ENCODE results near the gene GLT8D2. TPM values are rescaled to one million over a fixed set of nuclear protein-coding genes. Genes with fewer than 3 reads are reported as not detected.

The GLT8D2 gene
- total RNA-seq, 1 donor from 2014 or later, result 13.1 TPM

- Mint-ChIP-seq H3K36me3 (peaks cover 19% of the 10 kb centered on the region), H3K9me3 (no peaks in the 10 kb centered on the region), H3K27ac (no peak overlapping the region), H3K4me3 (no peak overlapping the region), H3K4me1 (no peaks in the 10 kb centered on the region), H3K27me3 (ENCODE audit: low read depth) (no peaks in the 10 kb centered on the region)
- TF ChIP-seq CTCF (IDR thresholded peaks at IDR 0.05; ENCODE audit: unreplicated experiment), result no peak
- DNase-seq (ENCODE audit: low spot score in 2 of 2, unreplicated experiment in 2 of 2), result no peak
These were observed 63.2 kb downstream of the GLT8D2 start for GRCh38 chr12:103986829-103987228.

DNA sequence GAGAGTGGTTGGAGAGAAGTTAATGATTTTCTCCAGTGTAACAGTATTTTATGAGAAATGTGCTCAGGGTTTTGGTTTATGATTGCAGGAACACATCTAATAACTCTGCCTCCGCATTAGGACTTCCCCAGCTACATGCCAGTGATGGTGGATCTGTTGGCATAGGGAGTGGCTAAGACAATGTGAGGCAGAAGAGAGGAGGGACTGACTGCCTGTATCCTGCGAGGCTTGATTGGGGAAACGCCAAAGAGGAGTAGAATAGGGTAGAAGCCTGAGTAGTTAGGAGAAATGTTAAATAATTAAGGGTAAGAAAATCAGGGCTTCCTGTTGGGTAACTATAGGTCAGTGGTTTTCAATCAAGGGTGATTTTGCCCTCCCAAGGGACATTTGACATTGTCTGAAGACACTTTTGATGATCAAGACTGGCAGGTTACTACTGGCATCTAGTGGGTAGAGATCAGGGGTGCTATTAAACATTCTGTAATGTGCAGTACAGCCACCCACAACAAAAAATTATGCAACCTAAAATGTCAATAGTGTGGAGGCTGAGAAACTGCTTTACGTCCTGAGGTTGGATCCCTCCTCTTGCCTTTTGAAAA lies 71.5 kb downstream of the GLT8D2 start:
- H3K27me3 Mint-ChIP-seq (ENCODE audit: low read depth), result no peaks in the 10 kb centered on the region
- peaks cover 34% of the 10 kb centered on the region for H3K36me3 Mint-ChIP-seq
- no peak overlapping the region for H3K27ac Mint-ChIP-seq
- no peak for TF ChIP-seq CTCF (IDR thresholded peaks at IDR 0.05; ENCODE audit: unreplicated experiment)
- H3K4me3 Mint-ChIP-seq, result no peak overlapping the region
- H3K4me1 Mint-ChIP-seq, result peaks cover 2% of the 10 kb centered on the region
- no peaks in the 10 kb centered on the region for H3K9me3 Mint-ChIP-seq
- no peak for DNase-seq (ENCODE audit: low spot score in 2 of 2, unreplicated experiment in 2 of 2)

- peak overlapping the region; percentile 56 for H3K27ac Mint-ChIP-seq
- no peak for DNase-seq (ENCODE audit: low spot score in 2 of 2, unreplicated experiment in 2 of 2)
- H3K4me3 Mint-ChIP-seq, result no peak overlapping the region
- no peaks in the 10 kb centered on the region for H3K9me3 Mint-ChIP-seq
- peaks cover 28% of the 10 kb centered on the region for H3K36me3 Mint-ChIP-seq
- H3K4me1 Mint-ChIP-seq, result peaks cover 6% of the 10 kb centered on the region
- H3K27me3 Mint-ChIP-seq (ENCODE audit: low read depth), result no peaks in the 10 kb centered on the region
- TF ChIP-seq CTCF (IDR thresholded peaks at IDR 0.05; ENCODE audit: unreplicated experiment), result no peak
These were observed 74.6 kb downstream of the GLT8D2 start for GRCh38 chr12:103975368-103975767.

DNA sequence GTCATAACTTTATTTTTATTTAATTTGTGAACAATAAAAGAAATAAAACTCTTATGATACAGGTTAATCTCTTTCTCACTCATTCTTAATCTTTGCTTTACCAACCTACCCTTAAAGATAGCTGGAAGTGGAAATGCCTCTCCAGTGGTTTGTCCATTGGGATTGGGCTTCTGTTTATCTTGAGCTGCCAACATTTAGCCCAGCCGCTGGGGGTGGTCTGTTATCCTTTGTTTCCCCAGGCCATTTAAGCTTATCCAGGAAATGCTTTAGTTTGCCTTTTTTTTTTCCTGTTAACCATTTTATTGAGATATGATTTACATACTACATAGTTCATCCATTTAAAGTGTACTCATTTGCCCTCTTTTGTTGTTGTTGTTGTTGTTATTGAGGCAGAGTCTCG lies 76.1 kb downstream of the GLT8D2 start:
- no peaks in the 10 kb centered on the region for H3K9me3 Mint-ChIP-seq
- TF ChIP-seq CTCF (IDR thresholded peaks at IDR 0.05; ENCODE audit: unreplicated experiment), result no peak
- H3K36me3 Mint-ChIP-seq, result peaks cover 18% of the 10 kb centered on the region
- peaks cover 11% of the 10 kb centered on the region for H3K4me1 Mint-ChIP-seq
- H3K4me3 Mint-ChIP-seq, result no peak overlapping the region
- H3K27me3 Mint-ChIP-seq (ENCODE audit: low read depth), result no peaks in the 10 kb centered on the region
- no peak for DNase-seq (ENCODE audit: low spot score in 2 of 2, unreplicated experiment in 2 of 2)
- no peak overlapping the region for H3K27ac Mint-ChIP-seq

GRCh38 chr12:103969391-103969790 lies 80.6 kb downstream of the GLT8D2 start:
- no peaks in the 10 kb centered on the region for H3K27me3 Mint-ChIP-seq (ENCODE audit: low read depth)
- TF ChIP-seq CTCF (IDR thresholded peaks at IDR 0.05; ENCODE audit: unreplicated experiment), result no peak
- H3K27ac Mint-ChIP-seq, result peak overlapping the region; percentile 85
- no peak overlapping the region for H3K4me3 Mint-ChIP-seq
- no peak for DNase-seq (ENCODE audit: low spot score in 2 of 2, unreplicated experiment in 2 of 2)
- no peaks in the 10 kb centered on the region for H3K9me3 Mint-ChIP-seq
- peaks cover 38% of the 10 kb centered on the region for H3K4me1 Mint-ChIP-seq
- H3K36me3 Mint-ChIP-seq, result peaks cover 2% of the 10 kb centered on the region

GRCh38 chr12:103966736-103967135 lies 83.3 kb downstream of the GLT8D2 start:
- Mint-ChIP-seq H3K27ac (peak overlapping the region; percentile 99), H3K9me3 (no peaks in the 10 kb centered on the region), H3K4me1 (peaks cover 53% of the 10 kb centered on the region), H3K4me3 (peak overlapping the region; percentile 96), H3K27me3 (ENCODE audit: low read depth) (no peaks in the 10 kb centered on the region), H3K36me3 (no peaks in the 10 kb centered on the region)
- TF ChIP-seq CTCF (IDR thresholded peaks at IDR 0.05; ENCODE audit: unreplicated experiment), result no peak
- no peak for DNase-seq (ENCODE audit: low spot score in 2 of 2, unreplicated experiment in 2 of 2)

All from mesothelial cell of epicardium (in vitro differentiated cells).